ENCODE data around the gene DYNC1LI1. TPM values are rescaled to one million over a fixed set of nuclear protein-coding genes. Genes with fewer than 3 reads are reported as not detected.

Gene DYNC1LI1
- polyA plus RNA-seq, 1 donor (not counting 4 experiments of a cell fraction or from before 2014, with no cell fraction given), result 64.4 TPM

DNA sequence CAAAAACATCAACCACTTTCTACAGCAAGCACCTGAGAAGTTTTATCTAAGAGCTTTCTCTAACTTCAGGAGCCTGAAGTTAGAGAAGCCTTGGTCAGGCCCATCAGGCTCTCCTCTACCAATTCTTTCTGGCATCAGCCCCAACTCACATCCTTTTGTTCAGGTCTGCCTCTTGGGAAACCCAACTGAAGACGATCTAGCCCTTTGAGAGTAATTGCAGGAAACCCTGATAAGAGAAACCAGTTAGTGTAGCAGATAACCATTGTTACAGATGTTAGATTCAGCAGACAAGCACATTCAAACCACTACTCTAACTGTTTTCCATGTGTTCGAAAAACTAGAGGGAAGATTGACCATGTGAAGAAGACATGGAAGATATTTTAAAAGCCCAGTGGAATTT is 27.0 kb upstream of the DYNC1LI1 start:
- DNase-seq (ENCODE audit: low read depth, low spot score) (no peak), FAIRE-seq (no peak)
- no peaks in the 10 kb centered on the region for H3K9me1 ChIP-seq (ENCODE audit: control insufficient read depth, extremely low read depth, insufficient read depth, low read length)
- H3K27me3 ChIP-seq (ENCODE audit: control insufficient read depth, extremely low read depth, insufficient read depth, low read length), result peaks cover 3% of the 10 kb centered on the region
- no peak overlapping the region for H3K9ac ChIP-seq (ENCODE audit: control insufficient read depth, extremely low read depth, insufficient read depth, low read length)
- no peak overlapping the region for H2AFZ ChIP-seq (ENCODE audit: control insufficient read depth, low read length)
- no peak overlapping the region for H3K4me3 ChIP-seq (ENCODE audit: control insufficient read depth in 2 of 3, extremely low read depth in 1 of 3, insufficient read depth in 2 of 3, low read depth in 1 of 3, low read length in 3 of 3)
- peaks cover 7% of the 10 kb centered on the region for H3K4me1 ChIP-seq (ENCODE audit: control insufficient read depth, extremely low read depth, insufficient read depth, low read length)
- H4K20me1 ChIP-seq (ENCODE audit: control insufficient read depth, extremely low read depth, insufficient read depth, low read length), result no peaks in the 10 kb centered on the region
- H3K36me3 ChIP-seq (ENCODE audit: control insufficient read depth in 2 of 2, extremely low read depth in 1 of 2, insufficient read depth in 2 of 2, low read length in 2 of 2), result no peaks in the 10 kb centered on the region
- no peak overlapping the region for H3K27ac ChIP-seq (ENCODE audit: control insufficient read depth, insufficient read depth, low read length)
- no peaks in the 10 kb centered on the region for H3K79me2 ChIP-seq (ENCODE audit: control insufficient read depth, insufficient read depth, low read length)
- no peak for TF ChIP-seq EZH2 (IDR thresholded peaks at IDR 0.05; ENCODE audit: low read length)
- TF ChIP-seq, protein P1, sequence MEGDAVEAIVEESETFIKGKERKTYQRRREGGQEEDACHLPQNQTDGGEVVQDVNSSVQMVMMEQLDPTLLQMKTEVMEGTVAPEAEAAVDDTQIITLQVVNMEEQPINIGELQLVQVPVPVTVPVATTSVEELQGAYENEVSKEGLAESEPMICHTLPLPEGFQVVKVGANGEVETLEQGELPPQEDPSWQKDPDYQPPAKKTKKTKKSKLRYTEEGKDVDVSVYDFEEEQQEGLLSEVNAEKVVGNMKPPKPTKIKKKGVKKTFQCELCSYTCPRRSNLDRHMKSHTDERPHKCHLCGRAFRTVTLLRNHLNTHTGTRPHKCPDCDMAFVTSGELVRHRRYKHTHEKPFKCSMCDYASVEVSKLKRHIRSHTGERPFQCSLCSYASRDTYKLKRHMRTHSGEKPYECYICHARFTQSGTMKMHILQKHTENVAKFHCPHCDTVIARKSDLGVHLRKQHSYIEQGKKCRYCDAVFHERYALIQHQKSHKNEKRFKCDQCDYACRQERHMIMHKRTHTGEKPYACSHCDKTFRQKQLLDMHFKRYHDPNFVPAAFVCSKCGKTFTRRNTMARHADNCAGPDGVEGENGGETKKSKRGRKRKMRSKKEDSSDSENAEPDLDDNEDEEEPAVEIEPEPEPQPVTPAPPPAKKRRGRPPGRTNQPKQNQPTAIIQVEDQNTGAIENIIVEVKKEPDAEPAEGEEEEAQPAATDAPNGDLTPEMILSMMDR (optimal IDR thresholded peaks at IDR 0.05 in 1 of 3, IDR thresholded peaks at IDR 0.05 in 1 of 3, conservative IDR thresholded peaks at IDR 0.05 in 1 of 3; ENCODE audit: extremely low read depth in 1 of 3, insufficient read depth in 2 of 3, low read length in 3 of 3), result no peak
- dilution Hi-C loops (cut with MboI; ENCODE audit: extremely low pct_ligation_motif_present, low sequenced_read_pairs), result no loop called here
- no peak overlapping the region for H3K4me2 ChIP-seq (ENCODE audit: control insufficient read depth, extremely low read depth, insufficient read depth, low read depth, low read length)
- H3K9me3 ChIP-seq (ENCODE audit: control insufficient read depth, low read depth, low read length), result no peaks in the 10 kb centered on the region

DNA sequence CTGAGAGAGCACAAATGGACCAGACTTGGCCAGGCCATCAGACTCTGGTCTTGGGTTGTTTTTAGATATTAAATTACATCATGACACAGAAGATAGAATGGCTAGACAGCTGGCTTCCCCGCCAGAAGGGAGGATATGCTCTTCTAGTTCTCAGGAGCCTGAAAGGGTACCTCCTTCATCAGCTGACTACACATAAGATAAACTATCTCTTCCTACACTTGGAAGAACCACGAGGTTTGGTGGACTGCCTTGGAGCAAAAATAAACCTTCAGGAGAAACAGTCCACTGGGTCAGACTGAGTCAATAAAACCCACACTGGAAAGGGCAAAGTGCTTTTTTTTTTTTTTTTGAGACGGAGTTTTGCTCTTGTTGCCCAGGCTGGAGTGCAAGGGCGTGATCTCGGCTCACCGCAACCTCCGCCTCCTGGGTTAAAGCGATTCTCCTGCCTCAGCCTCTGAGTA is 26.3 kb upstream of the DYNC1LI1 start:
- FAIRE-seq, result no peak

More for the DNA sequence above, 26.3 kb upstream of the DYNC1LI1 start:
- dilution Hi-C loops (cut with MboI; ENCODE audit: extremely low pct_ligation_motif_present, low sequenced_read_pairs), result no loop called here
- Histone ChIP-seq H3K36me3 (ENCODE audit: control insufficient read depth in 2 of 2, extremely low read depth in 1 of 2, insufficient read depth in 2 of 2, low read length in 2 of 2) (no peaks in the 10 kb centered on the region), H3K9me3 (ENCODE audit: control insufficient read depth, low read depth, low read length) (no peaks in the 10 kb centered on the region), H2AFZ (ENCODE audit: control insufficient read depth, low read length) (no peak overlapping the region), H3K9ac (ENCODE audit: control insufficient read depth, extremely low read depth, insufficient read depth, low read length) (no peak overlapping the region), H3K4me2 (ENCODE audit: control insufficient read depth, extremely low read depth, insufficient read depth, low read depth, low read length) (no peak overlapping the region), H3K79me2 (ENCODE audit: control insufficient read depth, insufficient read depth, low read length) (no peaks in the 10 kb centered on the region), H3K4me3 (ENCODE audit: control insufficient read depth in 2 of 3, extremely low read depth in 1 of 3, insufficient read depth in 2 of 3, low read depth in 1 of 3, low read length in 3 of 3) (no peak overlapping the region), H3K9me1 (ENCODE audit: control insufficient read depth, extremely low read depth, insufficient read depth, low read length) (no peaks in the 10 kb centered on the region), H4K20me1 (ENCODE audit: control insufficient read depth, extremely low read depth, insufficient read depth, low read length) (no peaks in the 10 kb centered on the region), H3K4me1 (ENCODE audit: control insufficient read depth, extremely low read depth, insufficient read depth, low read length) (peaks cover 7% of the 10 kb centered on the region), H3K27me3 (ENCODE audit: control insufficient read depth, extremely low read depth, insufficient read depth, low read length) (no peaks in the 10 kb centered on the region), H3K27ac (ENCODE audit: control insufficient read depth, insufficient read depth, low read length) (no peak overlapping the region)
- DNase-seq (ENCODE audit: low read depth, low spot score), result no peak
- TF ChIP-seq, protein P1 (optimal IDR thresholded peaks at IDR 0.05 in 1 of 3, IDR thresholded peaks at IDR 0.05 in 1 of 3, conservative IDR thresholded peaks at IDR 0.05 in 1 of 3; ENCODE audit: extremely low read depth in 1 of 3, insufficient read depth in 2 of 3, low read length in 3 of 3), result no peak
- TF ChIP-seq EZH2 (IDR thresholded peaks at IDR 0.05; ENCODE audit: low read length), result no peak
